Activated CD4-positive, alpha-beta T cell treated with anti-CD3 and anti-CD28 coated beads, Interleukin-2, amount 50 U/mL, for 24 hours (primary cell): ENCODE data around the gene SMPD2.
"Not testable (repeated sequence)": the region's sequence is repeated elsewhere in the genome, so short reads cannot be mapped to it uniquely, and the experiment has no call there.

Experiments
- DNase-seq, 2 donors: peaks; one replicate each; pipeline ENCODE4 v3.0.0-alpha.2; 2020; ENCODE audit warnings: low read depth in 1 of 2, low spot score in 1 of 2

The SMPD2 gene

DNA sequence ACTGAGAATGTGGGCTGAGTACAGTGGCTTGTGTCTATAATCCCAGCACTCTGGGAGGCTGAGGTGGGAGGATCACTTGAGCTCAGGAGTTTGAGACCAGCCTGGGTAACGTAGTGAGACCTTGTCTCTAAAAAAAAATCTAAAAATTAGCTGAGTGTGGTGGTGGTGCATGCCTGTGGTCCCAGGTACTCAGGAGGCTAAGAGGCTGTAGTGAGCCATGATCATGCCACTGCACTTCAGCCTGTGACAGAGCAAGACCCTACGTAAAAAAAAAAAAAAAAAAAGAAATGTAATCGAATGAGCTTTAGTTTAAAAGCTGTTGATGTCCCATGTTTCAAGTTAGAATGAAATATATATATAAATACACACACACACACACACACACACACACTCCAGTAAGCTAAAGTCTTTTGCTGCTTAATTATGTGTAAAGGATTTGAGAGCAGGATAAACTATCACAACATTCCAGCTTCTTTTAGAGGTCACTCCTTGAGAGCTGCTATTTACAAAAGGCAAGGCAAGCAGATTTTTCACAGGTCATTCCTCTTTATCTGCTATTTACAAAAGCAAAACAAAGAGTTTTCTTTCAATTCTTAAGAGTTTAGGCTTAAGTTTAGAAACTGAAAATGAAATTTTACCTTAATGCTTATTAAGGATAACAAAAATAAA lies 19.8 kb downstream of the SMPD2 start:
- DNase-seq, result no peak

- DNase-seq, result not testable (repeated sequence)
These were observed 20.7 kb downstream of the SMPD2 start for GRCh38 chr6:109461205-109461604.

DNA sequence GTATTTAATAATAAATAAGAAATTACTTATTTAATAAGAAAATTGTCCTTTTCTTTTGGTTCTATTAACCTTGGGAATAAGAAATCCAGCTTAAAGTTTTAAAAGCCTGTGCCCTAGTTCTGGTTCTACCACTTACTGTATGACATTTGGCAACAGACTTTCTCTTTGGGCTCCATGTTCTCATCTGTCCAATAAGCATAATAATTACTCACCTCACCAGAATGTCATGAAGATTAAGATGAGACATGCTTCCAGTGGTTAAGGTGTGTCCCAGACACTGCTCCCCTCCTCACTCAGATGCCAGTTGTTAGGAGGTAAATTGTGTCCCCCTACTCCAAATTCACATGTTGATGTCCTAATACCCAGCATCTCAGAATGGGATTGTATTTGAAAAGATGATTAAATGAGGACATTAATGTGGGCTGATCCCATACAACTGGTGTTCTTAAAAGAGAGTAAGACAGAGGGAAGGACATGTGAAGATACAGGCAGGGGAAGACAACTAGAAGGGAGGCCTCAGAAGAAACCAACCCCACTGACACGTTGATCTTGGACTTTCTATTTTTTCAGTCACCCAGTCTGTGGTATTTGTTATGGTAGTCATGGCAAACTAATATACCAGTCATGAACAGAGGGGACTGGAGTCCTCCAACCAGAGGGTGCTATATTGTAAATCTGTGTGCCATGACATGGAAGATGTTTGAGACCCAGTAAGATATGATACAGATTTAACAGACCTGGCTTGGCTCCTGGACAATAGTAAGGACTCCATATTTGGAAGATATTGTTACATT lies 21.4 kb downstream of the SMPD2 start:
- DNase-seq, result no peak

GRCh38 chr6:109465772-109466171 lies 25.2 kb downstream of the SMPD2 start:
- no peak for DNase-seq

DNA sequence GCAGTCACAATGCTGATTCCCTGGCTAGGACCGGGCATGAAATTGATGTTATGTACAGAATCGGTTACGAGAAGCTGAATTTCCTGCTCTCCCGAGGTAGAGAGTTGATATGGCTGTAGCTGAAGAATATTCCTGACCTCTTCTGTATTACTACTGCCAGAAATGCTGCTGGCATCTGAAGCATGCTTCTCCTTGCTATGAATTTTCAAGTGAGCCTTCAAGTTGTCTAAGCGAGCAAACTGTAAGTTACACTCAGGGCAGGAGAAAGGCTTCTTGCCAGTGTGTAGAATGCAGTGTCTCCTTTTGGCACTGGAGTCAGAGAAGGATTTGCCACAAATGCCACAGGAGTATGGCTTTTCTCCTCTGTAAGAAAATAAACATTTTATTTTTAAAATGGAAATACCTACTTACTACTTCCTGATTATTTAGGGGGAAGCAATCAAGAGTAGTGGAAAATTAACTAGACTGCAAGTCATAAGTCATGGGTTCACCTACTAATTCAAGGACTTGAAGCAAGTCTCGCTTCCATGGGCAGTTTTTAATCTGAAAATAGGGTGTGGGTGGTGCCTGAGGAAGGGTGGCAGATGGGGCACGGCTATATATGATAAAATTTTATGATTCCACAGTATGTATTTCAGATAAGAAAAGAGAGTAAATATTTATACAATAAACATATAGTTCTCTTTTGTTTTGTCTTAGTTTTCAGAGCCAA lies 25.8 kb downstream of the SMPD2 start:
- no peak for DNase-seq

GRCh38 chr6:109467696-109468095 lies 27.2 kb downstream of the SMPD2 start:
- DNase-seq, result no peak

DNA sequence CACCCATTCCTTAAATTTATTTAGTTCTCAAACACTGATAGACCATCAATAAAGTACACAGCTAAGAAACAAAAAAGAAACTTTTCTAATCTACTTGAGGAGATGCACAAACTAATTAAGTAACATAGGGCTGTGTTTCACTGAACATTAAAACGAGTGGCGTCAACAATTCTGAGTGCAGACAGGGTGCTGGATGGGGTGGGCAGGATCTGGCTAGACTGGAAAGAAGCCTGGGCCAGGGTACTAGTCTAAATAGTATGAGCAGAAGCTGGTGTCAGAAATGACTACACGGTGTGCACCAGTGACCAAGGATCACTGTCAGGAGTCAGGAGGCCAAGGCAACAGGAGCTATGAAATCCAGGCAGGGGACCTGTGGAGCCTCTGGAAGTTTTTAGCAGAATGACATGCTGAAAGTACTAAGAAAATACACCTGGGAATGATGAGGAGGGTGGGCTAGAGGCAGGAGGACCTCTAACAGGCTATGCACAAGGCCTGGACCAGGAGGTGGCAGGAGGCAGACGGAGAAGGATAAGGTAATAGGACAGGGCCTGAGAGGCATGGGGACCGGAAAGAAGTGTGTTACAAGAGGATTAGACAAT lies 29.2 kb downstream of the SMPD2 start:
- DNase-seq, result no peak

DNA sequence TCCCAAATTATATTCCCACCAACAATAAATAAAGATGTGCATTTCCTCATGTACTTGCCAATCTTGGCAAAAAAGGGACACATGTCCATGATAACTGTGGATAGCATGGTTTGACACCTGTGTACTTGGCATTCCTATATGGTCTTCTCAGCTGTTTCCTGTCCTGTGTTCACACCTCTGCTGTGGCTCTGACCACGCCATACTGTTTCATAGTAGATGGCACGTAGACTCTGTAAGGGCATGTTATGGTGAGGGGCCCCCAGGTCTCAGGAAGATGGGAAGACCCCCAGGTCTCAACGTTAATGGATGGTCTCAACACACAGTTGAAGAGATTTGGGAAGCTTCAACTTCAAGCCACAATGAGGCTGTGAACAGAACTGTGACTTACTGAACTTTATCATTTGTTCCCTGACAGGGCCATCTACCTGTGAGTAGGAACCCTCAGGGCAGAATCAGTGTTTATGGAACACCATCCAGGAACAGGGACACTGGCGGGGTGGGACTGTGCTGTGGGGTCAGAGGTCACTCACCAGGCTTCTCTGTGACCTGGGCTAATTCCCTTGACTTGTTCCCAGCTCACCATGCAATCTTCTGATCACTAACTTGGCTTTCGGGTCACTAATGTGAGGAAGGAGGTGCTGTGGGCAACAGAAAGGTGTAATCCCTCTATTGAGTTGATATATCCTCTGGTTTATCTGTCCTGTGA lies 30.7 kb downstream of the SMPD2 start:
- DNase-seq, result no peak

- DNase-seq, result no peak
These were observed 31.8 kb downstream of the SMPD2 start for GRCh38 chr6:109472132-109472995.

DNA sequence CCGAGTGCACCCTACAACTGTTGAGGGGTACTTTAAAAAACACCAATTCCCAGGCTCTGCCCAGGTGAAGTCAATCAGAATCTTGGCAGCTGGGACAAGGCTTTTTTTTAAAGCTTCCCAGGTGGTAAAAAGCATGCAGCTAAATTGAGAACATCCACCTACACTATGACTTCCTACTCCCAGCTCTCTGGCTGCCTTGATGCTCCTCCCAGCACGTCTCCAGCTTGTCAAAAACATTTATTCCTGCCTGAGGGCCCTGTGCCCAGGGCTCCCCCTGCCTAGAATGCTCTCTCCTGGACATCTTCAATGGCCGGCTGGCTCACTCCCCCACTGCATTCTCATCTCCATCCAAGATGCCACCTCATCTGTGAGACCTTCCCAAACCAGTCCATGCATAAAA lies 32.6 kb downstream of the SMPD2 start:
- DNase-seq, result no peak

- no peak for DNase-seq
These were observed 34.5 kb downstream of the SMPD2 start for GRCh38 chr6:109474995-109475394.

- no peak for DNase-seq
These were observed 35.1 kb downstream of the SMPD2 start for GRCh38 chr6:109475625-109476024.

DNA sequence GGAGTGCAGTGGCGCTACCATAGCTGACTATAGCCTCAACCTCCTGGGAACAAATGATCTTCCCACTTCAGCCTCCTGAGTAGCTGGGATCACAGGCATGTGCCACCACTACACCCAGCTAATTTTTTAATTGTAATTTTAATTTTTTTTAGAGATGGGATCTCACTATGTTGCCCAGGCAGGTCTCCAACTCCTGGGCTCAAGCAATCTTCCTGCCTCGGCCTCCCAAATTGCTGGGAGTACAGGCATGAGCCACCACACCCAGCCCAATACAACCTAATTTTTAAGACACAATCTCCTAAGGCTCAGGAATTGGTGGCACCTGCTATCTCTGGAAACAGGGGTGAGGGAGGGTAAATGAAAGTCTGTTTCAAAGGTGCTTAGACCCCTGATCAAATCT lies 36.7 kb downstream of the SMPD2 start:
- DNase-seq, result no peak

GRCh38 chr6:109477725-109478124 lies 37.2 kb downstream of the SMPD2 start:
- no peak for DNase-seq

- DNase-seq, result no peak
These were observed 37.8 kb downstream of the SMPD2 start for GRCh38 chr6:109478222-109478805.

- DNase-seq, result no peak
These were observed 38.5 kb downstream of the SMPD2 start for GRCh38 chr6:109478841-109479624.

DNA sequence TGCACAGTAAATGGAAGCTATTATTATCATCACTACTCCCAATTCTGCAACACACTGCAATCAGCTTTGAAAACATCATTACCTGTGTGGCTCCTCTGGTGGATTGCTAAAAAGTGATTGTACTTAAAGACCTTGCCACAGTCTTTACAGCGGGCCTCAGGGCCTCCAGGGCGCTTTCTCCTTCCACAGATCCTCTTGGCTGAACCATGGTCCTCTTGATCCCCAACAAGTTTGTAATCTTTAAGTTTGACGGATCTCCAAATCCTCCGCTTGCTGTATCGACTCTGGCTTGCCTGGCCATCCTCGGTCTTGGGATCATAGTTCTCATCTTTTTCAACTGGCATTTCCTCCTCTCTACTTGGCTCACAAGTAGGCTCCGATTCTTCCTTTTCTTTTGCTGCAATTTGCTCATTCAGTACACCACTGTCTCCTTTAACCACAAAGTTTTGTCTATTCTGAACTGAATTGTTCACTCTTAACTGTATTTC lies 40.5 kb downstream of the SMPD2 start:
- no peak for DNase-seq

GRCh38 chr6:109482905-109483734 lies 42.6 kb downstream of the SMPD2 start, which contains the start of gene ZBTB24:
TSS of gene ZBTB24 (minus strand) at chr6:109483219. CDS start at chr6:109482026, 1,193 bp downstream.
- DNase-seq, result peak; percentile 79 to 81
